ENCODE results near the gene MAGEB1. TPM values are rescaled to one million over a fixed set of nuclear protein-coding genes. Genes with fewer than 3 reads are reported as not detected.

Gene MAGEB1
- total RNA-seq, 1 experiment from 2014 or later, result not detected

DNA sequence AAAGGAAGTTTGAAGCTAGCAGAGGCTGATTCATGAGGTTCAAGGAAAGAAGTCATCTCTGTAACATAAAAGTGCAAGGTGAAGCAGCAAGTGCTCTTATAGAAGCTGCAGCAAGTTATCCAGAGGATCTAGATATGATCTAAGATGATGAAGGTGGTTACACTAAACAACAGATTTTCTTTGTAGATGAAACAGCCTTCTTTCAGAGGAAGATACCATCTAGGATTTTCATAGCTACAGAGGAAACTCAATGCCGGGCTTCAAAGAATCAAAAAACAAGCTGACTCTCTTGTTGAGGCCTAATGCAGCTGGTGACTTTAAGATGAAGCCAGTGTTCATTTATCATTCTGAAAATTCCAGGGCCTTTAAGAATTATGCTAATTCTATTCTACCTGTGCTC is 33.5 kb downstream of the MAGEB1 start:
- no peak overlapping the region for H3K4me3 ChIP-seq (ENCODE audit: low read depth in 2 of 2, low read length in 2 of 2)
- intact Hi-C loops (cut with micrococcal nuclease; ENCODE audit: unreplicated experiment) (no loop called here), in situ Hi-C loops (cut with HindIII; ENCODE audit: low pct_unique_long_range_greater_than_20kb, low sequenced_read_pairs) (no loop called here)
- CTCF ChIA-PET, result no interaction called here
- H3K27ac ChIP-seq (ENCODE audit: low read length), result no peak overlapping the region
- H3K36me3 ChIP-seq (ENCODE audit: control insufficient read depth, insufficient read depth, low read length), result no peaks in the 10 kb centered on the region
- BruUV-seq (replicated peaks), result no TSS peak
- no peak for ATAC-seq
- H3K27me3 ChIP-seq (ENCODE audit: control insufficient read depth, insufficient read depth, low read length), result no peaks in the 10 kb centered on the region
- TF ChIP-seq TCF7L2 (IDR thresholded peaks at IDR 0.05; ENCODE audit: low read depth, low read length), result no peak
- TF ChIP-seq POLR2AphosphoS5 (IDR thresholded peaks at IDR 0.05; ENCODE audit: low read depth, low read length), result no peak
- no peak for TF ChIP-seq CTCF (IDR thresholded peaks at IDR 0.05)
- TF ChIP-seq, protein P1, sequence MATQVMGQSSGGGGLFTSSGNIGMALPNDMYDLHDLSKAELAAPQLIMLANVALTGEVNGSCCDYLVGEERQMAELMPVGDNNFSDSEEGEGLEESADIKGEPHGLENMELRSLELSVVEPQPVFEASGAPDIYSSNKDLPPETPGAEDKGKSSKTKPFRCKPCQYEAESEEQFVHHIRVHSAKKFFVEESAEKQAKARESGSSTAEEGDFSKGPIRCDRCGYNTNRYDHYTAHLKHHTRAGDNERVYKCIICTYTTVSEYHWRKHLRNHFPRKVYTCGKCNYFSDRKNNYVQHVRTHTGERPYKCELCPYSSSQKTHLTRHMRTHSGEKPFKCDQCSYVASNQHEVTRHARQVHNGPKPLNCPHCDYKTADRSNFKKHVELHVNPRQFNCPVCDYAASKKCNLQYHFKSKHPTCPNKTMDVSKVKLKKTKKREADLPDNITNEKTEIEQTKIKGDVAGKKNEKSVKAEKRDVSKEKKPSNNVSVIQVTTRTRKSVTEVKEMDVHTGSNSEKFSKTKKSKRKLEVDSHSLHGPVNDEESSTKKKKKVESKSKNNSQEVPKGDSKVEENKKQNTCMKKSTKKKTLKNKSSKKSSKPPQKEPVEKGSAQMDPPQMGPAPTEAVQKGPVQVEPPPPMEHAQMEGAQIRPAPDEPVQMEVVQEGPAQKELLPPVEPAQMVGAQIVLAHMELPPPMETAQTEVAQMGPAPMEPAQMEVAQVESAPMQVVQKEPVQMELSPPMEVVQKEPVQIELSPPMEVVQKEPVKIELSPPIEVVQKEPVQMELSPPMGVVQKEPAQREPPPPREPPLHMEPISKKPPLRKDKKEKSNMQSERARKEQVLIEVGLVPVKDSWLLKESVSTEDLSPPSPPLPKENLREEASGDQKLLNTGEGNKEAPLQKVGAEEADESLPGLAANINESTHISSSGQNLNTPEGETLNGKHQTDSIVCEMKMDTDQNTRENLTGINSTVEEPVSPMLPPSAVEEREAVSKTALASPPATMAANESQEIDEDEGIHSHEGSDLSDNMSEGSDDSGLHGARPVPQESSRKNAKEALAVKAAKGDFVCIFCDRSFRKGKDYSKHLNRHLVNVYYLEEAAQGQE (IDR thresholded peaks at IDR 0.05; ENCODE audit: insufficient read depth in 1 of 2, low read depth in 2 of 2, low read length in 1 of 2), result no peak
- no peak for TF ChIP-seq SIN3A (IDR thresholded peaks at IDR 0.05; ENCODE audit: borderline replicate concordance, insufficient read depth, low read depth, low read length)
- POLR2A ChIA-PET, result no interaction called here
- H3K9me3 ChIP-seq (ENCODE audit: control insufficient read depth, insufficient read depth, low read depth, low read length), result no peaks in the 10 kb centered on the region; the same call in 1 of the 2 replicates
- no peak for DNase-seq (ENCODE audit: low read depth, low spot score)
- no peaks in the 10 kb centered on the region for H3K4me1 ChIP-seq (ENCODE audit: control insufficient read depth, insufficient read depth, low read length)

DNA sequence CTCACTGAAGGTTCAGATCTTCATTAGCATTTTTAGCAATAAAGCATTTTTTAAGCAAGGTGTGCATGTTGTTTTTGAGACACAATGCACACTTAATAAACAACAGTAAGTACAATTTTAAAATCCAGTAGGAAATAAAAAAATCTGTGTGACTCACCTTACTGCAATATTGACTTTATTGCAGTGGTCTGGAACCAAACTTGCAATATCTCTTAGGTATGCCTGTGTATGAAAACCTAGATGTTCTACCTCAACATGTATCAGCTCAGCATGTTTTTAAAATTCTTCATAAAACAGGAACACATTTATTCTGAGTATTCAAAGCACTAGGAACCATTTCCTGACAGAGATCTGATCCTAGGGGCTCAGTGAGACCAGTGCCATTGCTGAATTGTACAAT is 35.6 kb downstream of the MAGEB1 start:
- Histone ChIP-seq H3K27ac (ENCODE audit: low read length) (no peak overlapping the region), H3K4me1 (ENCODE audit: control insufficient read depth, insufficient read depth, low read length) (no peaks in the 10 kb centered on the region), H3K4me3 (ENCODE audit: low read depth in 2 of 2, low read length in 2 of 2) (no peak overlapping the region), H3K36me3 (ENCODE audit: control insufficient read depth, insufficient read depth, low read length) (no peaks in the 10 kb centered on the region), H3K9me3 (ENCODE audit: control insufficient read depth, insufficient read depth, low read depth, low read length) (no peaks in the 10 kb centered on the region; the same call in 1 of the 2 replicates), H3K27me3 (ENCODE audit: control insufficient read depth, insufficient read depth, low read length) (no peaks in the 10 kb centered on the region)
- TF ChIP-seq POLR2AphosphoS5 (IDR thresholded peaks at IDR 0.05; ENCODE audit: low read depth, low read length) (no peak), CTCF (IDR thresholded peaks at IDR 0.05) (no peak), TCF7L2 (IDR thresholded peaks at IDR 0.05; ENCODE audit: low read depth, low read length) (no peak), SIN3A (IDR thresholded peaks at IDR 0.05; ENCODE audit: borderline replicate concordance, insufficient read depth, low read depth, low read length) (no peak)
- TF ChIP-seq, protein P1 (IDR thresholded peaks at IDR 0.05; ENCODE audit: insufficient read depth in 1 of 2, low read depth in 2 of 2, low read length in 1 of 2), result no peak
- in situ Hi-C loops (cut with HindIII; ENCODE audit: low pct_unique_long_range_greater_than_20kb, low sequenced_read_pairs), result no loop called here
- ATAC-seq (no peak), DNase-seq (ENCODE audit: low read depth, low spot score) (no peak)
- no TSS peak for BruUV-seq (replicated peaks)
- ChIA-PET CTCF (no interaction called here), POLR2A (no interaction called here)
- intact Hi-C loops (cut with micrococcal nuclease; ENCODE audit: unreplicated experiment), result no loop called here

All from Panc1 (cell line).